Myometrial cell (primary cell): Measurements from ENCODE around the gene DCUN1D1. TPM values are rescaled to one million over a fixed set of nuclear protein-coding genes. Genes with fewer than 3 reads are reported as not detected.

Source experiments
- total RNA-seq: library from RNA; depleted of rRNA; stranded (reverse); fragments of >200 nt; gene quantifications from 2 replicates; pipeline ENCODE4 v1.2.3, GENCODE V29; 2015

Gene DCUN1D1
- 15.6 and 15.9 TPM in 2 replicates for total RNA-seq

GRCh38 chr3:182980204-182981037 is at the start of gene DCUN1D1:
Gene DCUN1D1, minus strand, starts transcription at chr3:182980538. Its CDS starts 49 bp downstream, at chr3:182980489.

Other genes with a start within 250 kb of the DCUN1D1 start
- 40.1 and 48.6 TPM in 2 replicates for gene ATP11B, start 187.0 kb downstream of the DCUN1D1 start, total RNA-seq
- 18.4 and 26.5 TPM in 2 replicates for gene MCCC1, start 119.0 kb upstream of the DCUN1D1 start, total RNA-seq
- gene LAMP3, start 182.2 kb upstream of the DCUN1D1 start, total RNA-seq, result under 0.01 and 0.89 TPM in 2 replicates